Lung (tissue), 12 donors: ENCODE measurements around the gene CDS2. TPM values are rescaled to one million over a fixed set of nuclear protein-coding genes. Genes with fewer than 3 reads are reported as not detected.

ENCODE experiments used
- ATAC-seq: fragments of 200-7000 bp; cut with Tn5 transposase; one replicate; pipeline ENCODE4 v1.9.1; 2020; ENCODE audit warnings: moderate number of reproducible peaks; ENCODE audit not compliant: insufficient read depth, low FRiP score
- DNase-seq, 3 donors: peaks; one replicate each; pipeline ENCODE4 v3.0.0-alpha.2; 2013 to 2017
- H3K27ac ChIP-seq, 2 donors: one replicate each; pipeline ENCODE4 v1.5.1; 2013; ENCODE audit warnings: mild to moderate bottlenecking in 2 of 2, moderate library complexity in 2 of 2, control low read depth in 1 of 2, inconsistent platforms in 1 of 2, low read depth in 1 of 2, low read length in 1 of 2
- H3K27me3 ChIP-seq, 3 donors: one replicate each; pipeline ENCODE4 v1.5.1; 2013; ENCODE audit warnings: low read length in 2 of 3; ENCODE audit not compliant: control insufficient read depth in 3 of 3, insufficient read depth in 3 of 3
- H3K36me3 ChIP-seq, 4 donors: one replicate each; pipeline ENCODE4 v1.5.1; 2013; ENCODE audit warnings: low read length in 4 of 4, mild to moderate bottlenecking in 1 of 4, moderate library complexity in 1 of 4; ENCODE audit not compliant: control insufficient read depth in 4 of 4, insufficient read depth in 4 of 4
- H3K4me1 ChIP-seq, 5 donors: one replicate each; pipeline ENCODE4 v1.5.1; 2013; ENCODE audit warnings: low read length in 5 of 5, mild to moderate bottlenecking in 2 of 5, moderate library complexity in 1 of 5; ENCODE audit not compliant: control insufficient read depth in 5 of 5, insufficient read depth in 5 of 5
- H3K4me3 ChIP-seq: one replicate; pipeline ENCODE4 v1.5.1; 2013; ENCODE audit warnings: mild to moderate bottlenecking, control low read depth, moderate library complexity
- H3K9ac ChIP-seq, 2 donors: one replicate each; pipeline ENCODE4 v1.5.1; 2013; ENCODE audit warnings: low read length in 2 of 2, control low read depth in 1 of 2; ENCODE audit not compliant: insufficient read depth in 1 of 2
- H3K9me3 ChIP-seq, 4 donors: one replicate each; pipeline ENCODE4 v1.5.1; 2013; ENCODE audit warnings: low read length in 3 of 4, mild to moderate bottlenecking in 1 of 4, moderate library complexity in 1 of 4; ENCODE audit not compliant: control insufficient read depth in 4 of 4, insufficient read depth in 3 of 4
- WGBS, 2 donors: extraction: QIAGEN DNeasy Blood & Tissue Kit; methylation state at CpG; one replicate each; pipeline ENCODE4 v1.1.7; 2013; 5-methylcytosine and 5-hydroxymethylcytosine counted together
- polyA plus RNA-seq, 2 donors: library from polyadenylated mRNA; stranded (reverse); fragments of 200-250 nt; gene quantifications; one replicate each; pipeline ENCODE4 v1.2.1, GENCODE V29; 2013
- total RNA-seq, 2 donors: library from RNA; depleted of rRNA in 1 of 2; stranded (reverse); fragments of >200 nt in 1 of 2; gene quantifications; one replicate each; pipeline ENCODE4 v1.2.1, GENCODE V29; 2014 to 2021
- TF ChIP-seq, protein P1 (sequence below): IDR thresholded peaks from 2 replicates; pipeline ENCODE4 v1.5.1; 2012; ENCODE audit warnings: mild to moderate bottlenecking; ENCODE audit errors: control extremely low read depth, extremely low read depth
- donor health status: control.
- donor health status: control.
- donor health status: Bipolar disorder and iron deficiency.
- donor health status: healthy.
- donor health status: DM: yes; HTN: yes; CAD: no.

The CDS2 gene
- total and polyA plus RNA-seq, 4 donors: 15.7 to 50.8 (median 37.0) TPM

DNA sequence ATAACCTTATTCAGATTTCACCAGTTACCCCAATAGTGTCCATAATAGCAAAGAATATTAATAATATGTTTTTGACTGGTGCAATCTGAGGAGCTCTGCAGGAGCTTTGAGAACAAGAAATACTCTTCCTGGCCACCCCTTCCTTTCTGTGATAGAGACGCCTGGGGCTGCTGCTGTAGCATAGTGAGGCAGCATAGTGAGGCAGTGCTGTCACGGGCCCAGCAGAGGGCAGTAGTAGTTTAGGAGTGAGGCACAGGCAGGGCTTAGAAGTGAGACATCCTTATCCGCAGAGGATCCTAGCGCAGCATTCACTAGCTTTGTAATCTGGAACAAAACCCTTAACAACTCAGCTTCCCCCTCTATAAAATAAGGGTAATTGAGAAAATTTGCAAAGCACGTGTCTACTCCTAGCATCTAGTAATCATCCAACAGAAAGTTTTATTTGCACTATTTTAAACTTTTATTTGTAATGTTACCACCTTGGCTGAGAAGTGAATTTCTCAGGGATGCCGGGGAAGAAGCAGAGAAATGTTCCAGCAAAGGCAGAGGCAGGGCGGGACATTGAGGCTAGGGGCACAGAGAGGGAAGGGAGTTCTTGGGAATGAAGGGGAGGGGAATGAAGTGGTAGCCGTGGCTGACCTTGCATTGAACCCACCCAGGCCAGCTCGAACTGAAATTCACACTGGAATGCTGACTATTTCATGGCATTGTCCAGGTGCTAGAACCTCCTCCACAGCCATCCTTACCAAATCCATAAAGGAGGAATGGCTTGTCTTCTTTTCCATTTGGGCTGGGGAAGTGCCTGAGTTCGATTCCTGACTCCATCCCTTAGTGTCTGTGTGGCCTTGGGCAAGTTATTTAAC is 78.8 kb downstream of the CDS2 start:
- TF ChIP-seq, protein P1, sequence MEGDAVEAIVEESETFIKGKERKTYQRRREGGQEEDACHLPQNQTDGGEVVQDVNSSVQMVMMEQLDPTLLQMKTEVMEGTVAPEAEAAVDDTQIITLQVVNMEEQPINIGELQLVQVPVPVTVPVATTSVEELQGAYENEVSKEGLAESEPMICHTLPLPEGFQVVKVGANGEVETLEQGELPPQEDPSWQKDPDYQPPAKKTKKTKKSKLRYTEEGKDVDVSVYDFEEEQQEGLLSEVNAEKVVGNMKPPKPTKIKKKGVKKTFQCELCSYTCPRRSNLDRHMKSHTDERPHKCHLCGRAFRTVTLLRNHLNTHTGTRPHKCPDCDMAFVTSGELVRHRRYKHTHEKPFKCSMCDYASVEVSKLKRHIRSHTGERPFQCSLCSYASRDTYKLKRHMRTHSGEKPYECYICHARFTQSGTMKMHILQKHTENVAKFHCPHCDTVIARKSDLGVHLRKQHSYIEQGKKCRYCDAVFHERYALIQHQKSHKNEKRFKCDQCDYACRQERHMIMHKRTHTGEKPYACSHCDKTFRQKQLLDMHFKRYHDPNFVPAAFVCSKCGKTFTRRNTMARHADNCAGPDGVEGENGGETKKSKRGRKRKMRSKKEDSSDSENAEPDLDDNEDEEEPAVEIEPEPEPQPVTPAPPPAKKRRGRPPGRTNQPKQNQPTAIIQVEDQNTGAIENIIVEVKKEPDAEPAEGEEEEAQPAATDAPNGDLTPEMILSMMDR: peak; percentile 75
- no peak overlapping the region for H3K9ac ChIP-seq

DNA sequence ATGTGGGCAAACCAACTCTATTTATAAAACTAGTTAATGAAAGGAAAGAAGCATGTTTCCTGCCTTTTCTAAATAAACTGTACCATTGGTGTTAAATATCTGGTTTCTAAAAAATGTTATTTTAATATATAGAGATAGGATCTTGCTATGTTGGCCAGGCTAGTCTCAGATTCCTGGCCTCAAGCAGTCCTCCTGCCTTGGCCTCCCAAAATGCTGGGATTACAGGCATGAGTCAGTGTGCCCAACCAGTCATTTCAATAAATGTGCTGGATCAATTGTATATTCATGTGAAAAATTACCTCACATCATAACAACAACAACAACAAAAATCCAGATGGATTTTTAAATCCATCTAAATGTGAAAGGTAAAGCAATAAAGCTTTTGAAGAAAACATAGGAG is 80.3 kb downstream of the CDS2 start:
- TF ChIP-seq, protein P1: no peak

More for the DNA sequence above, 78.8 kb downstream of the CDS2 start:
- DNase-seq: peak; percentile 70 to 77 (median 74)
- Histone ChIP-seq H3K9me3 (no peaks in the 10 kb centered on the region), H3K27me3 (no peaks in the 10 kb centered on the region), H3K4me1 (no peaks in the 10 kb centered on the region), H3K4me3 (no peak overlapping the region), H3K27ac (no peak overlapping the region), H3K36me3 (no peaks in the 10 kb centered on the region)
- no peak for ATAC-seq
- WGBS, 2 donors: 41 to 45% methylated on average over 10 of the region's 10 CpGs

DNA sequence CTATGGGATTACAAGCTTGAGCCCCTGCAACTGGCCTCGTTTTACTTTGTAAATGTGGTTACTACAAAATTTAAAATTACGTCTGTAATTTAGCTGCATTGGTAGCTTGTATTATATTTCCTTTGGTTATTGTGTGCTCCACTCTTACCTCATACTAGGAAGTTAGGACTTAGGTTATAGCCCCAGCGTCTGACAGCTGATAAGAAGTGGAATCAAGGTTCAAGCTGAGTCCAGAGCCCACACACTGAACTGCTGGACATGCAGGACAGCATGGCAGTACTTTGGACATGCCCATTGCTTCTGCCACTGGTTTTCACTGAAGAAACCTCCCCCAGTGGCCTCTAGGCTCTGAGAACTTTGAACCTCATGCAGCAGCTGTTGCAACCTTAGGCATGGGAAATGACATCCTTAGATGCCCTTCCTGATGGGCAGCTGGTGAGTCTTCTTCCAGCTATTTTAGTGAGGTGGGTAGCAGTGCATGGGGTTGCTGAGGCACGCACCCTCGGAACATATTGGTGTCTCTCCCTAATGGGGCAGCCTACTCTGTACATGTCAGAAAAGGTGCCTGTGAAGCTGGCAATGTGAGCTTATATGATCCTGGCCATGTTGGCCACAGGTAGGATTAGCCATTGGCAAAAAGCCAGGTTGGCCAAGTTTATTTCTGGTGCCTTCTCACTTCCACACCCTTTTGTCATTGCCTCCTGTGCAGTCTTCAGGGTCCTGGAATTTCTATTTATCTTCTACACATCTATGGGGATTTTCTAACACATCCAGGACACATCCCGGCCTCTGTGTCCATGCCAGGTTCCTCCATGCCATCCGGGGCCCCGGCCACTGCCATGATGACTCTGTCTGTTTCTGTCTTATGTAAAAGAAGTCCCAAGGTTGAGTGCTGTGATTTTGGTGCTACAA is 85.3 kb downstream of the CDS2 start:
- Histone ChIP-seq H3K27me3 (no peaks in the 10 kb centered on the region), H3K4me3 (no peak overlapping the region), H3K9me3 (no peaks in the 10 kb centered on the region), H3K9ac (no peak overlapping the region), H3K4me1 (peaks cover 0 to 8% (median 3%) of the 10 kb centered on the region in 5 donors), H3K36me3 (no peaks in the 10 kb centered on the region), H3K27ac (no peak overlapping the region)
- TF ChIP-seq, protein P1: no peak
- WGBS, 2 donors: 92 to 93% methylated on average over 8 of the region's 8 CpGs
- DNase-seq (no peak), ATAC-seq (no peak)

More for the DNA sequence above, 80.3 kb downstream of the CDS2 start:
- Histone ChIP-seq H3K27me3 (no peaks in the 10 kb centered on the region), H3K36me3 (no peaks in the 10 kb centered on the region), H3K9ac (no peak overlapping the region), H3K4me1 (no peaks in the 10 kb centered on the region), H3K9me3 (no peaks in the 10 kb centered on the region), H3K4me3 (no peak overlapping the region), H3K27ac (no peak overlapping the region)
- DNase-seq (no peak), ATAC-seq (no peak)
